Fibroblast of lung (primary cell): ENCODE data around the gene WBP1L.

Experiments used
- CTCF ChIP-seq, 2 donors: IDR thresholded peaks in 1 of 2; conservative IDR thresholded peaks in 1 of 2; 1 replicate in 1 of 2; 2 replicates in 1 of 2; pipeline ENCODE4 v1.5.1; 2011 to 2012; ENCODE audit warnings: low read length in 2 of 2, control low read depth in 1 of 2, inconsistent platforms in 1 of 2, low read depth in 1 of 2, mild to moderate bottlenecking in 1 of 2
- EZH2 ChIP-seq: IDR thresholded peaks from 2 replicates; pipeline ENCODE4 v1.5.1; 2012; ENCODE audit warnings: low read length, control low read depth, mild to moderate bottlenecking; ENCODE audit errors: missing control alignments

DNA sequence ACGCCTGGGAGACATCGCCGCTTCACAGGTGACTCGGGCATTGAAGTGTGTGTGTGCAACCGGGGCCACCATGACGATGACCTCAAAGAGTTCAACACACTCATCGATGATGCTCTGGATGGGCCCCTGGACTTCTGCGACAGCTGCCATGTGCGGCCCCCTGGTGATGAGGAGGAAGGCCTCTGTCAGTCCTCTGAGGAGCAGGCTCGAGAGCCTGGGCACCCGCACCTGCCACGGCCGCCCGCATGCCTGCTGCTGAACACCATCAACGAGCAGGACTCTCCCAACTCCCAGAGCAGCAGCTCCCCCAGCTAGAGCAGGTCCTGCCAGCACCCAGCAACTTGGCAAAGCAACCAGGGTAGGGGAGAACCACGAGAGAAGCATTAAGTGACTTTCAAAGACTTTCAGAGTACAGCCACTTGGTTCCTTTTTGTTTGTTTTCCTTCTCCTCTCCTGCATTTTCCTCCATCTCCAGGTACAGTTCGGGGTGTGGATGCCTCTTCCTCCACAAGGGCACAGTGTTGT is 69.3 kb downstream of the WBP1L start:
- TF ChIP-seq CTCF (conservative IDR thresholded peaks at IDR 0.05 in 1 of 2, IDR thresholded peaks at IDR 0.05 in 1 of 2; ENCODE audit: low read depth in 1 of 2, low read length in 2 of 2) (no peak), EZH2 (no peak)
